ENCODE data around the gene DDAH1. TPM values are rescaled to one million over a fixed set of nuclear protein-coding genes. Genes with fewer than 3 reads are reported as not detected.

The DDAH1 gene
- polyA plus RNA-seq, 1 donor from 2014 or later = 42.7 TPM

DNA sequence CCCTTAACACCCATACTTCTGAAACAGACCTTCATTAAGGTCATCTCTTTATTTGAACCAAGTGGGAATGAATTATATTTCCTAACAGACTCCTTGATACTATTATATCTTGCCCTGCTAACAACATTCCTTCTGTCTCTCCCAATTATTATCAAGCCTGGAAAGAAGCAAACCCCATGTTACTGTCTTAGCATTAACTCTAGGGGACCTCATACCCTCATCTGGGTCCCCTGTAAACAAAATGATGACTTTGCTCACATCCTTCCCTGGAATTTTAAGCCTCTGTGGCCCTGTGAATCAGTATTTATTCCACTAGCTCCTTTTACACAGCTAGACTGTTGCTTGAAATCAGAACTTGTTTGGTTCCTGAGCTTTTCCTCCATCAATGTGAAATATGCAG lies 150.2 kb downstream of the DDAH1 start:
- Histone ChIP-seq H3K9me3 (ENCODE audit: low read length) (no peaks in the 10 kb centered on the region), H3K4me3 (ENCODE audit: low read length) (no peak overlapping the region), H3K9ac (ENCODE audit: low read length) (no peak overlapping the region), H3K9me2 (ENCODE audit: insufficient read depth, low read length) (no peaks in the 10 kb centered on the region), H3K27me3 (ENCODE audit: insufficient read depth, low read depth, low read length) (no peaks in the 10 kb centered on the region), H2AFZ (ENCODE audit: low read depth, low read length) (no peak overlapping the region), H3K4me2 (ENCODE audit: low read length) (no peak overlapping the region), H4K20me1 (ENCODE audit: insufficient read depth) (no peaks in the 10 kb centered on the region), H3K27ac (ENCODE audit: low read length) (no peak overlapping the region), H3F3A (ENCODE audit: insufficient read depth, low read length, poor library complexity, severe bottlenecking) (no peaks in the 10 kb centered on the region), H3K36me3 (ENCODE audit: insufficient read depth, low read length) (no peaks in the 10 kb centered on the region), H3K79me2 (replicated peaks; ENCODE audit: insufficient read depth, low read length) (no peaks in the 10 kb centered on the region)
- TF ChIP-seq TAF1 (IDR thresholded peaks at IDR 0.05; ENCODE audit: low read depth) (no peak), SMC3 (conservative IDR thresholded peaks at IDR 0.05; ENCODE audit: poor library complexity) (no peak), EP300 (conservative IDR thresholded peaks at IDR 0.05; ENCODE audit: poor library complexity, severe bottlenecking) (no peak), MXI1 (conservative IDR thresholded peaks at IDR 0.05; ENCODE audit: poor library complexity, severe bottlenecking) (no peak), POLR2AphosphoS5 (IDR thresholded peaks at IDR 0.05) (no peak), RAD21 (conservative IDR thresholded peaks at IDR 0.05) (no peak)
- TF ChIP-seq, protein P1, sequence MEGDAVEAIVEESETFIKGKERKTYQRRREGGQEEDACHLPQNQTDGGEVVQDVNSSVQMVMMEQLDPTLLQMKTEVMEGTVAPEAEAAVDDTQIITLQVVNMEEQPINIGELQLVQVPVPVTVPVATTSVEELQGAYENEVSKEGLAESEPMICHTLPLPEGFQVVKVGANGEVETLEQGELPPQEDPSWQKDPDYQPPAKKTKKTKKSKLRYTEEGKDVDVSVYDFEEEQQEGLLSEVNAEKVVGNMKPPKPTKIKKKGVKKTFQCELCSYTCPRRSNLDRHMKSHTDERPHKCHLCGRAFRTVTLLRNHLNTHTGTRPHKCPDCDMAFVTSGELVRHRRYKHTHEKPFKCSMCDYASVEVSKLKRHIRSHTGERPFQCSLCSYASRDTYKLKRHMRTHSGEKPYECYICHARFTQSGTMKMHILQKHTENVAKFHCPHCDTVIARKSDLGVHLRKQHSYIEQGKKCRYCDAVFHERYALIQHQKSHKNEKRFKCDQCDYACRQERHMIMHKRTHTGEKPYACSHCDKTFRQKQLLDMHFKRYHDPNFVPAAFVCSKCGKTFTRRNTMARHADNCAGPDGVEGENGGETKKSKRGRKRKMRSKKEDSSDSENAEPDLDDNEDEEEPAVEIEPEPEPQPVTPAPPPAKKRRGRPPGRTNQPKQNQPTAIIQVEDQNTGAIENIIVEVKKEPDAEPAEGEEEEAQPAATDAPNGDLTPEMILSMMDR (IDR thresholded peaks at IDR 0.05; ENCODE audit: poor library complexity, severe bottlenecking) = no peak

DNA sequence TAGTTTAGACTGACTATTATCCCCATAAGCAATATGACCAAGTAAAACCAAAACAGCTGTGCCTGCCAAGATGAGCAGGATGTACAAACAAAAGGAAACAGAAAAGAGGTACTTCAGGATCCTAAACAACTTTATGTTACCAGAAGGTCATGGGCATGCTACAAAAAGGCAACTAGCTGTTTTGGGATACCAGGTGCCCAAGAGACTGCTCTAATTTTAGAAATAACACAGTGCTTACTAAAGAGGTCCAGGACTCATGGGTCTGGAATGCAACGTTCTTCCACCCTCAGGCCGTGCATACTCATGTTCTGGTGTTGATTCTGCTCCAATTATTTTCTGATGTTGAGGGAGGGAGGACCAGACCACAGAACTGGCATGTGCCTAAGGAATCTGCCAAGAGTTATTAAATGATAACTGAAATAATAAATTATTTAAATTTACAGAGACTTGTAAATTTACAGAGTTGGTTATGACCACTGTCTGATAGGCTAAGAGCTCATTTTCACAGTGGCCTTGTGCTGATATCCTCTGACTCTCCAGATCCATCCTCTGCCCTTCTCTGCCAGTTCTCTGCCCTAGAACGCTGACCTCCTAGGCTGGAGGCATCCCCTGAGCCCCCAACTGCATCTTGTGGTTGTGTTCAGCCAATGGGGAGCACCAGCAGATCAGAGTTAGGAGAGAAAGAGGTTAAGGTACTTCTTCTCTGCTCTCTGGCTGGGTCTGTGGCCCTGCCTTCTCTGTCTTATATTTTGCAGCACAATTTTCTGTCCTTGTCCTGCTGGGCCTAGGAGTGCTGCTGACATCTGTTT lies 150.9 kb downstream of the DDAH1 start:
- Histone ChIP-seq H3K27ac (ENCODE audit: low read length) (no peak overlapping the region), H2AFZ (ENCODE audit: low read depth, low read length) (no peak overlapping the region), H3K27me3 (ENCODE audit: insufficient read depth, low read depth, low read length) (no peaks in the 10 kb centered on the region), H3K9me2 (ENCODE audit: insufficient read depth, low read length) (no peaks in the 10 kb centered on the region), H3K79me2 (replicated peaks; ENCODE audit: insufficient read depth, low read length) (no peaks in the 10 kb centered on the region), H3K9ac (ENCODE audit: low read length) (no peak overlapping the region), H3K4me2 (ENCODE audit: low read length) (no peak overlapping the region), H3K9me3 (ENCODE audit: low read length) (no peaks in the 10 kb centered on the region), H3F3A (ENCODE audit: insufficient read depth, low read length, poor library complexity, severe bottlenecking) (no peaks in the 10 kb centered on the region), H4K20me1 (ENCODE audit: insufficient read depth) (no peaks in the 10 kb centered on the region), H3K4me3 (ENCODE audit: low read length) (no peak overlapping the region), H3K36me3 (ENCODE audit: insufficient read depth, low read length) (no peaks in the 10 kb centered on the region)
- TF ChIP-seq MXI1 (conservative IDR thresholded peaks at IDR 0.05; ENCODE audit: poor library complexity, severe bottlenecking) (no peak), EZH2 (IDR thresholded peaks at IDR 0.05; ENCODE audit: borderline replicate concordance, insufficient read depth, low read length, poor library complexity, severe bottlenecking) (no peak), EP300 (conservative IDR thresholded peaks at IDR 0.05; ENCODE audit: poor library complexity, severe bottlenecking) (no peak), SMC3 (conservative IDR thresholded peaks at IDR 0.05; ENCODE audit: poor library complexity) (no peak), RAD21 (conservative IDR thresholded peaks at IDR 0.05) (no peak), TAF1 (IDR thresholded peaks at IDR 0.05; ENCODE audit: low read depth) (no peak), POLR2AphosphoS5 (IDR thresholded peaks at IDR 0.05) (no peak)
- TF ChIP-seq, protein P1 (IDR thresholded peaks at IDR 0.05; ENCODE audit: poor library complexity, severe bottlenecking) = no peak
- TF ChIP-seq, protein P2, sequence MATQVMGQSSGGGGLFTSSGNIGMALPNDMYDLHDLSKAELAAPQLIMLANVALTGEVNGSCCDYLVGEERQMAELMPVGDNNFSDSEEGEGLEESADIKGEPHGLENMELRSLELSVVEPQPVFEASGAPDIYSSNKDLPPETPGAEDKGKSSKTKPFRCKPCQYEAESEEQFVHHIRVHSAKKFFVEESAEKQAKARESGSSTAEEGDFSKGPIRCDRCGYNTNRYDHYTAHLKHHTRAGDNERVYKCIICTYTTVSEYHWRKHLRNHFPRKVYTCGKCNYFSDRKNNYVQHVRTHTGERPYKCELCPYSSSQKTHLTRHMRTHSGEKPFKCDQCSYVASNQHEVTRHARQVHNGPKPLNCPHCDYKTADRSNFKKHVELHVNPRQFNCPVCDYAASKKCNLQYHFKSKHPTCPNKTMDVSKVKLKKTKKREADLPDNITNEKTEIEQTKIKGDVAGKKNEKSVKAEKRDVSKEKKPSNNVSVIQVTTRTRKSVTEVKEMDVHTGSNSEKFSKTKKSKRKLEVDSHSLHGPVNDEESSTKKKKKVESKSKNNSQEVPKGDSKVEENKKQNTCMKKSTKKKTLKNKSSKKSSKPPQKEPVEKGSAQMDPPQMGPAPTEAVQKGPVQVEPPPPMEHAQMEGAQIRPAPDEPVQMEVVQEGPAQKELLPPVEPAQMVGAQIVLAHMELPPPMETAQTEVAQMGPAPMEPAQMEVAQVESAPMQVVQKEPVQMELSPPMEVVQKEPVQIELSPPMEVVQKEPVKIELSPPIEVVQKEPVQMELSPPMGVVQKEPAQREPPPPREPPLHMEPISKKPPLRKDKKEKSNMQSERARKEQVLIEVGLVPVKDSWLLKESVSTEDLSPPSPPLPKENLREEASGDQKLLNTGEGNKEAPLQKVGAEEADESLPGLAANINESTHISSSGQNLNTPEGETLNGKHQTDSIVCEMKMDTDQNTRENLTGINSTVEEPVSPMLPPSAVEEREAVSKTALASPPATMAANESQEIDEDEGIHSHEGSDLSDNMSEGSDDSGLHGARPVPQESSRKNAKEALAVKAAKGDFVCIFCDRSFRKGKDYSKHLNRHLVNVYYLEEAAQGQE (IDR thresholded peaks at IDR 0.05; ENCODE audit: borderline replicate concordance) = no peak

Data from neural cell (in vitro differentiated cells).